Neural cell (in vitro differentiated cells): ENCODE results near the gene SFXN1. TPM values are rescaled to one million over a fixed set of nuclear protein-coding genes. Genes with fewer than 3 reads are reported as not detected.

ENCODE experiments used
- H2AFZ ChIP-seq: fragments of 200-600, 300-800 bp; sonication (generic), shearing (Covaris generic); 2 replicates; pipeline ENCODE4 v1.6.0; 2014; ENCODE audit warnings: low read depth, mild to moderate bottlenecking, antibody characterized with exemption, low read length, moderate library complexity
- H3F3A ChIP-seq: fragments of 200-600 bp; shearing (Covaris generic); 2 replicates; pipeline ENCODE4 v1.6.1; 2016; ENCODE audit warnings: mild to moderate bottlenecking, moderate library complexity, mixed read lengths, antibody characterized with exemption, low read length; ENCODE audit not compliant: insufficient read depth, poor library complexity, severe bottlenecking
- H3K27ac ChIP-seq: fragments of 200-600, 300-800 bp; sonication (generic), shearing (Covaris generic); 2 replicates; pipeline ENCODE4 v1.5.1; 2014; ENCODE audit warnings: mild to moderate bottlenecking, low read length, moderate library complexity
- H3K27me3 ChIP-seq: fragments of 300-800, 200-600 bp; sonication (generic), shearing (Covaris generic); 2 replicates; pipeline ENCODE4 v1.6.0; 2014; ENCODE audit warnings: mild to moderate bottlenecking, low read depth, low read length, moderate library complexity; ENCODE audit not compliant: insufficient read depth
- H3K36me3 ChIP-seq: fragments of 300-800, 200-600 bp; sonication (generic), shearing (Covaris generic); 2 replicates; pipeline ENCODE4 v1.5.1; 2014; ENCODE audit warnings: mild to moderate bottlenecking, antibody characterized with exemption, low read length, moderate library complexity; ENCODE audit not compliant: insufficient read depth
- H3K4me2 ChIP-seq: fragments of 300-800, 200-600 bp; sonication (generic), shearing (Covaris generic); 2 replicates; pipeline ENCODE4 v1.6.0; 2014; ENCODE audit warnings: mild to moderate bottlenecking, low read length
- H3K4me3 ChIP-seq: fragments of 300-800, 200-600 bp; sonication (generic), shearing (Covaris generic); 2 replicates; pipeline ENCODE4 v1.5.1; 2014; ENCODE audit warnings: mild to moderate bottlenecking, low read length, moderate library complexity
- H3K79me2 ChIP-seq: fragments of 200-600 bp; shearing (Covaris generic); replicated peaks from 2 replicates; pipeline ENCODE4 v1.6.0; 2014; ENCODE audit warnings: mild to moderate bottlenecking, low read length, moderate library complexity; ENCODE audit not compliant: insufficient read depth
- H3K9ac ChIP-seq: fragments of 300-800, 200-600 bp; sonication (generic), shearing (Covaris generic); 2 replicates; pipeline ENCODE4 v1.6.1; 2016; ENCODE audit warnings: mild to moderate bottlenecking, low read length, mixed read lengths
- H3K9me2 ChIP-seq: fragments of 200-600 bp; shearing (Covaris generic); 2 replicates; pipeline ENCODE4 v1.6.1; 2016; ENCODE audit warnings: mild to moderate bottlenecking, low read length, mixed read lengths; ENCODE audit not compliant: insufficient read depth
- H3K9me3 ChIP-seq: fragments of 200-600, 300-800 bp; sonication (generic), shearing (Covaris generic); 2 replicates; pipeline ENCODE4 v1.6.1; 2016; ENCODE audit warnings: mild to moderate bottlenecking, mixed run types, low read length, moderate library complexity, mixed read lengths
- H4K20me1 ChIP-seq: fragments of 200-600 bp; shearing (Covaris generic); 2 replicates; pipeline ENCODE4 v1.6.1; 2016; ENCODE audit warnings: mild to moderate bottlenecking, mixed run types; ENCODE audit not compliant: insufficient read depth
- EP300 ChIP-seq: fragments of 450-650 bp; conservative IDR thresholded peaks from 2 replicates; pipeline ENCODE4 v1.6.1; 2014; ENCODE audit warnings: antibody characterized with exemption, mild to moderate bottlenecking, moderate library complexity; ENCODE audit not compliant: poor library complexity, severe bottlenecking
- EZH2 ChIP-seq: fragments of 200-600, 300-800 bp; shearing (Covaris generic), sonication (generic); IDR thresholded peaks from 2 replicates; pipeline ENCODE4 v1.6.1; 2014; ENCODE audit warnings: antibody characterized with exemption, low read length, borderline replicate concordance, mild to moderate bottlenecking; ENCODE audit not compliant: insufficient read depth, poor library complexity, severe bottlenecking
- MXI1 ChIP-seq: fragments of 450-650 bp; conservative IDR thresholded peaks from 2 replicates; pipeline ENCODE4 v1.6.1; 2014; ENCODE audit warnings: antibody characterized with exemption, mild to moderate bottlenecking; ENCODE audit not compliant: poor library complexity, severe bottlenecking
- POLR2AphosphoS5 ChIP-seq: IDR thresholded peaks from 2 replicates; pipeline ENCODE4 v1.6.1; 2012
- RAD21 ChIP-seq: fragments of 450-650 bp; conservative IDR thresholded peaks from 2 replicates; pipeline ENCODE4 v1.6.1; 2014; ENCODE audit warnings: antibody characterized with exemption, mild to moderate bottlenecking, moderate library complexity
- REST ChIP-seq: IDR thresholded peaks from 2 replicates; pipeline ENCODE4 v1.6.1; 2012; ENCODE audit warnings: borderline replicate concordance
- SMC3 ChIP-seq: fragments of 450-650 bp; conservative IDR thresholded peaks from 2 replicates; pipeline ENCODE4 v1.6.1; 2014; ENCODE audit warnings: antibody characterized with exemption, mild to moderate bottlenecking, moderate library complexity; ENCODE audit not compliant: poor library complexity
- TAF1 ChIP-seq: IDR thresholded peaks from 2 replicates; pipeline ENCODE4 v1.6.1; 2012; ENCODE audit warnings: low read depth
- polyA plus RNA-seq: library from polyadenylated mRNA; depleted of rRNA; stranded (reverse); fragments of >200 nt; gene quantifications from 2 replicates; pipeline ENCODE4 v1.2.3, GENCODE V29; 2014
- TF ChIP-seq, protein P1 (sequence below): fragments of 450-650 bp; IDR thresholded peaks from 2 replicates; pipeline ENCODE4 v1.5.1; 2014; ENCODE audit warnings: antibody characterized with exemption, mild to moderate bottlenecking, moderate library complexity; ENCODE audit not compliant: poor library complexity, severe bottlenecking

The SFXN1 gene
- polyA plus RNA-seq, 1 donor from 2014 or later: 109 TPM

- no peak for TF ChIP-seq MXI1
- TF ChIP-seq REST: no peak
- TF ChIP-seq EZH2: no peak
- TF ChIP-seq, protein P1, sequence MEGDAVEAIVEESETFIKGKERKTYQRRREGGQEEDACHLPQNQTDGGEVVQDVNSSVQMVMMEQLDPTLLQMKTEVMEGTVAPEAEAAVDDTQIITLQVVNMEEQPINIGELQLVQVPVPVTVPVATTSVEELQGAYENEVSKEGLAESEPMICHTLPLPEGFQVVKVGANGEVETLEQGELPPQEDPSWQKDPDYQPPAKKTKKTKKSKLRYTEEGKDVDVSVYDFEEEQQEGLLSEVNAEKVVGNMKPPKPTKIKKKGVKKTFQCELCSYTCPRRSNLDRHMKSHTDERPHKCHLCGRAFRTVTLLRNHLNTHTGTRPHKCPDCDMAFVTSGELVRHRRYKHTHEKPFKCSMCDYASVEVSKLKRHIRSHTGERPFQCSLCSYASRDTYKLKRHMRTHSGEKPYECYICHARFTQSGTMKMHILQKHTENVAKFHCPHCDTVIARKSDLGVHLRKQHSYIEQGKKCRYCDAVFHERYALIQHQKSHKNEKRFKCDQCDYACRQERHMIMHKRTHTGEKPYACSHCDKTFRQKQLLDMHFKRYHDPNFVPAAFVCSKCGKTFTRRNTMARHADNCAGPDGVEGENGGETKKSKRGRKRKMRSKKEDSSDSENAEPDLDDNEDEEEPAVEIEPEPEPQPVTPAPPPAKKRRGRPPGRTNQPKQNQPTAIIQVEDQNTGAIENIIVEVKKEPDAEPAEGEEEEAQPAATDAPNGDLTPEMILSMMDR: no peak
- no peak for TF ChIP-seq EP300
- TF ChIP-seq SMC3: no peak
- no peak for TF ChIP-seq RAD21
- TF ChIP-seq TAF1: no peak
- no peak for TF ChIP-seq POLR2AphosphoS5
- Histone ChIP-seq H3K27ac (peak overlapping the region; percentile 64), H3F3A (no peaks in the 10 kb centered on the region)
These were observed 920 bp upstream of the SFXN1 start for GRCh38 chr5:175477440-175477839.

DNA sequence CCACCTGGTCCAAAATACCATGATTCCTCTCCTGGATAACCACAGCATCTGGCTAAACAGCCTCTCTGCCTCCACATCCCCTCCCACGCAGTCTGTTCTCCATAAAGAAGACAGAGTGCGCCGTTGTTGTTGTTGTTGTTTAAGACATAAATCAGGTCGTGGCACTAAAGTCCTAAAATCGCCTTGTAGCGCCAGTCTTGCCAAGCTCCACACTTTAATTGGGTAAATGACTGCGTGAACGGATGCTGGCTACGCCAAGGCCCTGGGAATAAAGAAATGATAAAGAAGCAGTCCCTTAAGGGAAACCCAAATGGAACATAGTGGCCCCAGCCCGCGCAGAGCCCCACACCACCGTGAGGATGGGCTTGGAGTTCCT is 364 bp upstream of the SFXN1 start:
- Histone ChIP-seq H3K36me3 (peaks cover 6% of the 10 kb centered on the region), H3K4me2 (peak overlapping the region; percentile 56), H3K27me3 (no peaks in the 10 kb centered on the region), H3F3A (no peaks in the 10 kb centered on the region), H3K79me2 (peaks cover 40% of the 10 kb centered on the region), H3K27ac (peak overlapping the region; percentile 64), H3K4me3 (peak overlapping the region; percentile 83), H4K20me1 (no peaks in the 10 kb centered on the region), H3K9me3 (no peaks in the 10 kb centered on the region), H2AFZ (peak overlapping the region; percentile 67), H3K9me2 (no peaks in the 10 kb centered on the region), H3K9ac (peak overlapping the region; percentile 87)
- no peak for TF ChIP-seq RAD21
- TF ChIP-seq EP300: no peak
- peak; percentile 4 for TF ChIP-seq TAF1
- no peak for TF ChIP-seq EZH2
- TF ChIP-seq REST: no peak
- no peak for TF ChIP-seq POLR2AphosphoS5
- no peak for TF ChIP-seq SMC3
- TF ChIP-seq, protein P1: peak; percentile 33
- TF ChIP-seq MXI1: no peak

More at GRCh38 chr5:175477440-175477839, 920 bp upstream of the SFXN1 start:
- Histone ChIP-seq H3K79me2 (peaks cover 37% of the 10 kb centered on the region), H3K4me2 (peak overlapping the region; percentile 56), H2AFZ (no peak overlapping the region), H4K20me1 (no peaks in the 10 kb centered on the region), H3K4me3 (peak overlapping the region; percentile 83), H3K9ac (peak overlapping the region; percentile 87), H3K36me3 (peaks cover 4% of the 10 kb centered on the region), H3K27me3 (no peaks in the 10 kb centered on the region), H3K9me2 (no peaks in the 10 kb centered on the region), H3K9me3 (no peaks in the 10 kb centered on the region)
